HG03139 (cell line): ENCODE results near the gene KRTAP12-3.
"Not testable (repeated sequence)": the region's sequence is repeated elsewhere in the genome, so short reads cannot be mapped to it uniquely, and the experiment has no call there.

Experiments
- ATAC-seq: cut with Tn5 transposase; IDR thresholded peaks from one replicate; pipeline ENCODE4 v1.9.1; 2021; ENCODE audit not compliant: unreplicated experiment

The KRTAP12-3 gene

GRCh38 chr21:44650265-44650972 lies 7.3 kb upstream of the KRTAP12-3 start:
- no peak for ATAC-seq

GRCh38 chr21:44650973-44651675 lies 6.6 kb upstream of the KRTAP12-3 start:
- no peak for ATAC-seq

GRCh38 chr21:44653123-44653522 lies 4.6 kb upstream of the KRTAP12-3 start:
- ATAC-seq: no peak

GRCh38 chr21:44653656-44654575 lies 3.8 kb upstream of the KRTAP12-3 start:
- no peak for ATAC-seq

- no peak for ATAC-seq
Observed at GRCh38 chr21:44654576-44655175, 3.1 kb upstream of the KRTAP12-3 start, which contains the start of gene KRTAP12-4. TSS of gene KRTAP12-4 (minus strand) at chr21:44654659. CDS start at chr21:44654614, 45 bp downstream.

- no peak for ATAC-seq
Observed at GRCh38 chr21:44656868-44657267, 864 bp upstream of the KRTAP12-3 start.

- ATAC-seq: no peak
Observed at GRCh38 chr21:44658541-44658910, 794 bp downstream of the KRTAP12-3 start.

- ATAC-seq: no peak
Observed at GRCh38 chr21:44658913-44659595, 1.3 kb downstream of the KRTAP12-3 start.

- ATAC-seq: not testable (repeated sequence)
Observed at GRCh38 chr21:44661567-44661966, 3.8 kb downstream of the KRTAP12-3 start.

GRCh38 chr21:44664691-44665090 lies 7.0 kb downstream of the KRTAP12-3 start:
- no peak for ATAC-seq

GRCh38 chr21:44666401-44667320 lies 8.9 kb downstream of the KRTAP12-3 start, which contains the start of gene KRTAP12-2:
TSS of gene KRTAP12-2 (minus strand) at chr21:44666927. CDS start at chr21:44666886, 41 bp downstream.
- ATAC-seq: no peak

GRCh38 chr21:44667612-44668011 lies 9.9 kb downstream of the KRTAP12-3 start:
- ATAC-seq: no peak

GRCh38 chr21:44670642-44671432 lies 13.1 kb downstream of the KRTAP12-3 start:
- no peak for ATAC-seq

GRCh38 chr21:44671911-44672310 lies 14.2 kb downstream of the KRTAP12-3 start:
- no peak for ATAC-seq

GRCh38 chr21:44677881-44678280 lies 20.1 kb downstream of the KRTAP12-3 start:
- ATAC-seq: no peak

- ATAC-seq: no peak
Observed at GRCh38 chr21:44681152-44681551, 23.4 kb downstream of the KRTAP12-3 start.

GRCh38 chr21:44681861-44682579 lies 24.3 kb downstream of the KRTAP12-3 start, which contains the start of gene KRTAP12-1:
TSS of gene KRTAP12-1 (minus strand) at chr21:44682163. CDS start at chr21:44682123, 40 bp downstream.
- ATAC-seq: no peak
